Lung (tissue), 12 donors: ENCODE data around the gene CTAGE9. TPM values are rescaled to one million over a fixed set of nuclear protein-coding genes. Genes with fewer than 3 reads are reported as not detected.

Source experiments
- ATAC-seq: fragments of 200-7000 bp; cut with Tn5 transposase; one replicate; pipeline ENCODE4 v1.9.1; 2020; ENCODE audit warnings: moderate number of reproducible peaks; ENCODE audit not compliant: insufficient read depth, low FRiP score
- DNase-seq, 3 donors: peaks; one replicate each; pipeline ENCODE4 v3.0.0-alpha.2; 2013 to 2017
- H3K27ac ChIP-seq, 2 donors: one replicate each; pipeline ENCODE4 v1.5.1; 2013; ENCODE audit warnings: mild to moderate bottlenecking in 2 of 2, moderate library complexity in 2 of 2, control low read depth in 1 of 2, inconsistent platforms in 1 of 2, low read depth in 1 of 2, low read length in 1 of 2
- H3K27me3 ChIP-seq, 3 donors: one replicate each; pipeline ENCODE4 v1.5.1; 2013; ENCODE audit warnings: low read length in 2 of 3; ENCODE audit not compliant: control insufficient read depth in 3 of 3, insufficient read depth in 3 of 3
- H3K36me3 ChIP-seq, 4 donors: one replicate each; pipeline ENCODE4 v1.5.1; 2013; ENCODE audit warnings: low read length in 4 of 4, mild to moderate bottlenecking in 1 of 4, moderate library complexity in 1 of 4; ENCODE audit not compliant: control insufficient read depth in 4 of 4, insufficient read depth in 4 of 4
- H3K4me1 ChIP-seq, 5 donors: one replicate each; pipeline ENCODE4 v1.5.1; 2013; ENCODE audit warnings: low read length in 5 of 5, mild to moderate bottlenecking in 2 of 5, moderate library complexity in 1 of 5; ENCODE audit not compliant: control insufficient read depth in 5 of 5, insufficient read depth in 5 of 5
- H3K4me3 ChIP-seq: one replicate; pipeline ENCODE4 v1.5.1; 2013; ENCODE audit warnings: mild to moderate bottlenecking, control low read depth, moderate library complexity
- H3K9ac ChIP-seq, 2 donors: one replicate each; pipeline ENCODE4 v1.5.1; 2013; ENCODE audit warnings: low read length in 2 of 2, control low read depth in 1 of 2; ENCODE audit not compliant: insufficient read depth in 1 of 2
- H3K9me3 ChIP-seq, 4 donors: one replicate each; pipeline ENCODE4 v1.5.1; 2013; ENCODE audit warnings: low read length in 3 of 4, mild to moderate bottlenecking in 1 of 4, moderate library complexity in 1 of 4; ENCODE audit not compliant: control insufficient read depth in 4 of 4, insufficient read depth in 3 of 4
- CTCF ChIP-seq: IDR thresholded peaks from 2 replicates; pipeline ENCODE4 v1.5.1; 2012; ENCODE audit warnings: mild to moderate bottlenecking; ENCODE audit errors: control extremely low read depth, extremely low read depth
- WGBS, 2 donors: extraction: QIAGEN DNeasy Blood & Tissue Kit; methylation state at CpG; one replicate each; pipeline ENCODE4 v1.1.7; 2013; 5-methylcytosine and 5-hydroxymethylcytosine counted together
- polyA plus RNA-seq, 2 donors: library from polyadenylated mRNA; stranded (reverse); fragments of 200-250 nt; gene quantifications; one replicate each; pipeline ENCODE4 v1.2.1, GENCODE V29; 2013
- total RNA-seq, 2 donors: library from RNA; depleted of rRNA in 1 of 2; stranded (reverse); fragments of >200 nt in 1 of 2; gene quantifications; one replicate each; pipeline ENCODE4 v1.2.1, GENCODE V29; 2014 to 2021
- donor health status: control.
- donor health status: control.
- donor health status: Bipolar disorder and iron deficiency.
- donor health status: healthy.
- donor health status: DM: yes; HTN: yes; CAD: no.

The CTAGE9 gene
- total and polyA plus RNA-seq, 4 donors = not detected

- Histone ChIP-seq H3K4me3 (no peak overlapping the region), H3K9me3 (no peaks in the 10 kb centered on the region), H3K9ac (no peak overlapping the region), H3K4me1 (no peaks in the 10 kb centered on the region), H3K36me3 (no peaks in the 10 kb centered on the region), H3K27me3 (peaks cover 0 to 1% (median 0%) of the 10 kb centered on the region in 3 donors), H3K27ac (no peak overlapping the region)
- DNase-seq (no peak), ATAC-seq (no peak)
- TF ChIP-seq CTCF = no peak
Observed at GRCh38 chr6:131692589-131692988, 18.2 kb downstream of the CTAGE9 start.

GRCh38 chr6:131692031-131692430, 18.8 kb downstream of the CTAGE9 start:
- no peak overlapping the region for H3K4me3 ChIP-seq
- no peaks in the 10 kb centered on the region for H3K4me1 ChIP-seq
- H3K9me3 ChIP-seq = no peaks in the 10 kb centered on the region
- no peaks in the 10 kb centered on the region for H3K36me3 ChIP-seq
- no peak overlapping the region for H3K27ac ChIP-seq
- 16 to 20% methylated on average over 1 of the region's 1 CpG for WGBS, 2 donors
- H3K9ac ChIP-seq = no peak overlapping the region
- H3K27me3 ChIP-seq = no peaks in the 10 kb centered on the region
- DNase-seq = no peak
- no peak for ATAC-seq
- no peak for TF ChIP-seq CTCF

- Histone ChIP-seq H3K4me3 (no peak overlapping the region), H3K4me1 (no peaks in the 10 kb centered on the region), H3K36me3 (no peaks in the 10 kb centered on the region), H3K9me3 (no peaks in the 10 kb centered on the region), H3K27me3 (no peaks in the 10 kb centered on the region), H3K9ac (no peak overlapping the region), H3K27ac (no peak overlapping the region)
- DNase-seq (no peak), ATAC-seq (no peak)
- 89 to 100% methylated on average over 1 of the region's 1 CpG for WGBS, 2 donors
- TF ChIP-seq CTCF = no peak
Observed at GRCh38 chr6:131688286-131688685, 22.5 kb downstream of the CTAGE9 start.

GRCh38 chr6:131687022-131687421, 23.8 kb downstream of the CTAGE9 start:
- WGBS, 2 donors = 74 to 84% methylated on average over 3 of the region's 3 CpGs

More at GRCh38 chr6:131687022-131687421, 23.8 kb downstream of the CTAGE9 start:
- Histone ChIP-seq H3K9ac (no peak overlapping the region), H3K4me1 (no peaks in the 10 kb centered on the region), H3K36me3 (no peaks in the 10 kb centered on the region), H3K4me3 (no peak overlapping the region), H3K27me3 (no peaks in the 10 kb centered on the region), H3K27ac (no peak overlapping the region), H3K9me3 (no peaks in the 10 kb centered on the region)
- no peak for ATAC-seq
- TF ChIP-seq CTCF = no peak
- DNase-seq = no peak
